ENCODE results near the gene CUL2. TPM values are rescaled to one million over a fixed set of nuclear protein-coding genes. Genes with fewer than 3 reads are reported as not detected.
"Not testable (repeated sequence)": the region's sequence is repeated elsewhere in the genome, so short reads cannot be mapped to it uniquely, and the experiment has no call there.

The CUL2 gene
- total and polyA plus RNA-seq, 9 donors = 10.5 to 33.0 (median 23.6) TPM

DNA sequence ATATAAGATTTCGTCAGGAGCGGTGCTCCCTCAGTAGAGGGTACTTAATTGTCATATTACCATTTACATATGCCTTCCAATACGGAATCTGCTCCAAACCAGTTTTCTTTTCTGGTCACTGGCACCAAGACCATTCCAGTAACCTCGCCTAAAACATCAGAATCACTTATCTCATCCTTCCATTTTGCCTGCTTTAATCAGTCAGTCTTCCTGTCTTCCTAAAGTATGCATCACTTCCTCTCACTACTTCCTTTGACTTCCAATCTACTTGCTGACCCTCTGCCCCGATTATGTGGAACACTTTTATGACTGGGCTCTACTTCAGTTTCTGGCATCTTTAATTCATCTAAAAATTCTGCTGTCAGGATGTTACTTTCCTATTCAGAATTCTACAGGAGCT lies 33.5 kb downstream of the CUL2 start:
- Histone ChIP-seq H3K27me3 (no peaks in the 10 kb centered on the region), H3K36me3 (no peaks in the 10 kb centered on the region), H3K27ac (no peak overlapping the region), H3K4me3 (no peak overlapping the region), H3K9me3 (no peaks in the 10 kb centered on the region), H3K4me1 (ENCODE audit: insufficient read depth) (no peaks in the 10 kb centered on the region)
- TF ChIP-seq, protein P1, sequence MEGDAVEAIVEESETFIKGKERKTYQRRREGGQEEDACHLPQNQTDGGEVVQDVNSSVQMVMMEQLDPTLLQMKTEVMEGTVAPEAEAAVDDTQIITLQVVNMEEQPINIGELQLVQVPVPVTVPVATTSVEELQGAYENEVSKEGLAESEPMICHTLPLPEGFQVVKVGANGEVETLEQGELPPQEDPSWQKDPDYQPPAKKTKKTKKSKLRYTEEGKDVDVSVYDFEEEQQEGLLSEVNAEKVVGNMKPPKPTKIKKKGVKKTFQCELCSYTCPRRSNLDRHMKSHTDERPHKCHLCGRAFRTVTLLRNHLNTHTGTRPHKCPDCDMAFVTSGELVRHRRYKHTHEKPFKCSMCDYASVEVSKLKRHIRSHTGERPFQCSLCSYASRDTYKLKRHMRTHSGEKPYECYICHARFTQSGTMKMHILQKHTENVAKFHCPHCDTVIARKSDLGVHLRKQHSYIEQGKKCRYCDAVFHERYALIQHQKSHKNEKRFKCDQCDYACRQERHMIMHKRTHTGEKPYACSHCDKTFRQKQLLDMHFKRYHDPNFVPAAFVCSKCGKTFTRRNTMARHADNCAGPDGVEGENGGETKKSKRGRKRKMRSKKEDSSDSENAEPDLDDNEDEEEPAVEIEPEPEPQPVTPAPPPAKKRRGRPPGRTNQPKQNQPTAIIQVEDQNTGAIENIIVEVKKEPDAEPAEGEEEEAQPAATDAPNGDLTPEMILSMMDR (IDR thresholded peaks at IDR 0.05) = no peak
- TF ChIP-seq POLR2A (IDR thresholded peaks at IDR 0.05) (no peak), EP300 (IDR thresholded peaks at IDR 0.05) (no peak)
- intact Hi-C loops (cut with DNase I) = no loop called here
- WGBS, 3 donors = 89 to 91% (median 91%) methylated on average over 5 of the region's 5 CpGs
- no peak for DNase-seq

GRCh38 chr10:35056133-35056532 lies 34.0 kb downstream of the CUL2 start:
- 81 to 90% (median 88%) methylated on average over 1 of the region's 1 CpG for WGBS, 3 donors
- no peaks in the 10 kb centered on the region for H3K9me3 ChIP-seq
- H3K36me3 ChIP-seq = no peaks in the 10 kb centered on the region
- intact Hi-C loops (cut with DNase I) = no loop called here
- TF ChIP-seq, protein P1 (IDR thresholded peaks at IDR 0.05) = no peak
- TF ChIP-seq POLR2A (IDR thresholded peaks at IDR 0.05) = no peak
- no peaks in the 10 kb centered on the region for H3K4me1 ChIP-seq (ENCODE audit: insufficient read depth)
- no peak overlapping the region for H3K27ac ChIP-seq
- DNase-seq = no peak
- no peak overlapping the region for H3K4me3 ChIP-seq
- no peaks in the 10 kb centered on the region for H3K27me3 ChIP-seq

- no peak for DNase-seq
- Histone ChIP-seq H3K27ac (no peak overlapping the region), H3K36me3 (no peaks in the 10 kb centered on the region), H3K9me3 (no peaks in the 10 kb centered on the region), H3K27me3 (no peaks in the 10 kb centered on the region), H3K4me3 (no peak overlapping the region), H3K4me1 (ENCODE audit: insufficient read depth) (no peaks in the 10 kb centered on the region)
- intact Hi-C loops (cut with DNase I) = no loop called here
- TF ChIP-seq POLR2A (IDR thresholded peaks at IDR 0.05) = no peak
- TF ChIP-seq, protein P1 (IDR thresholded peaks at IDR 0.05) = no peak
- no peak for TF ChIP-seq EP300 (IDR thresholded peaks at IDR 0.05)
These were observed 39.6 kb downstream of the CUL2 start for GRCh38 chr10:35050568-35050967.

- no peak overlapping the region for H3K27ac ChIP-seq
- no peaks in the 10 kb centered on the region for H3K36me3 ChIP-seq
- TF ChIP-seq, protein P1 (IDR thresholded peaks at IDR 0.05) = no peak
- TF ChIP-seq EP300 (IDR thresholded peaks at IDR 0.05) = no peak
- no peak for TF ChIP-seq POLR2A (IDR thresholded peaks at IDR 0.05)
- H3K9me3 ChIP-seq = no peaks in the 10 kb centered on the region
- DNase-seq = no peak
- H3K27me3 ChIP-seq = no peaks in the 10 kb centered on the region
- H3K4me1 ChIP-seq (ENCODE audit: insufficient read depth) = peaks cover 5% of the 10 kb centered on the region
- WGBS, 3 donors = 48 to 74% (median 70%) methylated on average over 2 of the region's 2 CpGs
- intact Hi-C loops (cut with DNase I) = no loop called here
- H3K4me3 ChIP-seq = no peak overlapping the region
These were observed 44.1 kb downstream of the CUL2 start for GRCh38 chr10:35046074-35046473.

DNA sequence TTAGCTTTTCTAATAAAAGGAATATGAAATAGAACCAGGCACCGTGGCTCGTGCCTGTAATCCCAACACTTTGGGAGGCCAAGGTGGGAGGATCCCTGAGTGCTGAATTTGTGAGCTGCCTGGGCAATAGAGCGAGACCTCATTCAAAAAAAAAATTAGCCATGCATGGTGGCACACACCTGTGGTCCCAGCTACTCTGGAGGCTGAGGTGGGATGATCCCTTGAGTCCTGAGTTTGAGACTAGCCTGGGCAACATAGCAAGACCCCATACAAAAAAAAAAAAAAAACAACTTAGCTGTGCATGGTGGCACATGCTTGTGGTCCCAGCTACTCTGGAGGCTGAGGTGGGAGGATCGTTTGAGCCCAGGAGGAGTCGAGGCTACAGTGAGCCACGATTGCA lies 44.9 kb downstream of the CUL2 start:
- H3K27me3 ChIP-seq; H3K36me3 ChIP-seq; H3K4me3 ChIP-seq; DNase-seq; H3K27ac ChIP-seq; intact Hi-C loops (cut with DNase I); H3K9me3 ChIP-seq; H3K4me1 ChIP-seq (ENCODE audit: insufficient read depth): not testable (repeated sequence)
- 95 to 99% (median 96%) methylated on average over 6 of the region's 6 CpGs for WGBS, 3 donors
